WTC11 (cell line): ENCODE data around the gene HP1BP3.

ENCODE experiments used
- CREB1 ChIP-seq: sonication (generic); formaldehyde crosslinking; IDR thresholded peaks from 2 replicates; pipeline ENCODE4 v1.8.0; 2023; ENCODE audit warnings: mild to moderate bottlenecking, missing genetic modification reagents
- ETV6 ChIP-seq: sonication (generic); formaldehyde crosslinking; IDR thresholded peaks from 2 replicates; pipeline ENCODE4 v1.8.1; 2022; ENCODE audit warnings: mild to moderate bottlenecking, missing genetic modification reagents
- GABPB1 ChIP-seq: sonication (generic); formaldehyde crosslinking; IDR thresholded peaks from 2 replicates; pipeline ENCODE4 v1.8.1; 2023; ENCODE audit warnings: mild to moderate bottlenecking, missing genetic modification reagents
- NFE2L1 ChIP-seq: sonication (generic); formaldehyde crosslinking; IDR thresholded peaks from 2 replicates; pipeline ENCODE4 v1.8.1; 2023; ENCODE audit warnings: missing genetic modification reagents
- NR1H2 ChIP-seq: sonication (generic); formaldehyde crosslinking; IDR thresholded peaks from 2 replicates; pipeline ENCODE4 v1.9.0; 2021; ENCODE audit warnings: mild to moderate bottlenecking, moderate library complexity, missing genetic modification reagents
- NR2C2 ChIP-seq: sonication (generic); formaldehyde crosslinking; IDR thresholded peaks from 2 replicates; pipeline ENCODE4 v1.8.0; 2022; ENCODE audit warnings: mild to moderate bottlenecking, missing genetic modification reagents
- SOX15 ChIP-seq: fragments of 250-450 bp; sonication (Bioruptor Pico); IDR thresholded peaks from 2 replicates; pipeline ENCODE4 v1.9.0; 2021; ENCODE audit warnings: mild to moderate bottlenecking
- SP1 ChIP-seq: sonication (generic); formaldehyde crosslinking; conservative IDR thresholded peaks from 2 replicates; pipeline ENCODE4 v1.8.1; 2022; ENCODE audit warnings: missing genetic modification reagents
- TCF7 ChIP-seq: sonication (generic); formaldehyde crosslinking; IDR thresholded peaks from 2 replicates; pipeline ENCODE4 v1.8.0; 2022; ENCODE audit warnings: mild to moderate bottlenecking, low read depth, missing genetic modification reagents, moderate library complexity
- TEAD1 ChIP-seq: sonication (generic); formaldehyde crosslinking; IDR thresholded peaks from 2 replicates; pipeline ENCODE4 v1.8.0; 2022; ENCODE audit warnings: mild to moderate bottlenecking, missing genetic modification reagents
- TF ChIP-seq, protein P1 (sequence below): fragments of 200-600 bp; IDR thresholded peaks from 2 replicates; pipeline ENCODE4 v1.8.0; 2022; ENCODE audit warnings: antibody characterized with exemption
- TF ChIP-seq, protein P2 (sequence below): sonication (generic); formaldehyde crosslinking; IDR thresholded peaks from 2 replicates; pipeline ENCODE4 v1.8.1; 2022; ENCODE audit warnings: low read depth, missing genetic modification reagents, borderline replicate concordance

DNA sequence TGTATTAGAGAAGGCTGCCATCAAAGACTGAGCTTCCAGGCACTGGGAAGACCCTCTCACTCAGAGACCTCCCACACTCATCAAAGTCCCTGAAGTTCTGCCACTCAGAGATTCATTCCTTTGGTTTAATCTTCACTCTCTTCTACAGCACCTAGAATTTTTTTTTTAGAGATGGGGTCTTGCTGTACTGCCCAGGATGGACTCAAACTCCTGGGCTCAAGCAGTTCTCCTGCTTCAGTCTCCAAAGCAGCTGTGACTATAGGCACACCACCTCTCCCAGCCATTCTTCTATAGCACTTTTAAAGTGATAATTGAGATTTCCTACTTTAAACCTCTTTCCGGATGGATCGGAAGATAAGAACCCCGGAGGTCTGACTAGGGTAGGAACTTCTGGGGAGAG, 3.7 kb upstream of the HP1BP3 start:
- TF ChIP-seq NR2C2 = no peak
- TF ChIP-seq SOX15 (CRISPR knock-in tag) = no peak
- no peak for TF ChIP-seq NFE2L1 (CRISPR knock-in tag)
- TF ChIP-seq NR1H2 (CRISPR knock-in tag) = no peak
- TF ChIP-seq TCF7 (CRISPR knock-in tag) = no peak
- TF ChIP-seq, protein P1, sequence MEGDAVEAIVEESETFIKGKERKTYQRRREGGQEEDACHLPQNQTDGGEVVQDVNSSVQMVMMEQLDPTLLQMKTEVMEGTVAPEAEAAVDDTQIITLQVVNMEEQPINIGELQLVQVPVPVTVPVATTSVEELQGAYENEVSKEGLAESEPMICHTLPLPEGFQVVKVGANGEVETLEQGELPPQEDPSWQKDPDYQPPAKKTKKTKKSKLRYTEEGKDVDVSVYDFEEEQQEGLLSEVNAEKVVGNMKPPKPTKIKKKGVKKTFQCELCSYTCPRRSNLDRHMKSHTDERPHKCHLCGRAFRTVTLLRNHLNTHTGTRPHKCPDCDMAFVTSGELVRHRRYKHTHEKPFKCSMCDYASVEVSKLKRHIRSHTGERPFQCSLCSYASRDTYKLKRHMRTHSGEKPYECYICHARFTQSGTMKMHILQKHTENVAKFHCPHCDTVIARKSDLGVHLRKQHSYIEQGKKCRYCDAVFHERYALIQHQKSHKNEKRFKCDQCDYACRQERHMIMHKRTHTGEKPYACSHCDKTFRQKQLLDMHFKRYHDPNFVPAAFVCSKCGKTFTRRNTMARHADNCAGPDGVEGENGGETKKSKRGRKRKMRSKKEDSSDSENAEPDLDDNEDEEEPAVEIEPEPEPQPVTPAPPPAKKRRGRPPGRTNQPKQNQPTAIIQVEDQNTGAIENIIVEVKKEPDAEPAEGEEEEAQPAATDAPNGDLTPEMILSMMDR = no peak
- no peak for TF ChIP-seq SP1 (CRISPR knock-in tag)
- TF ChIP-seq GABPB1 = no peak
- TF ChIP-seq, protein P2, sequence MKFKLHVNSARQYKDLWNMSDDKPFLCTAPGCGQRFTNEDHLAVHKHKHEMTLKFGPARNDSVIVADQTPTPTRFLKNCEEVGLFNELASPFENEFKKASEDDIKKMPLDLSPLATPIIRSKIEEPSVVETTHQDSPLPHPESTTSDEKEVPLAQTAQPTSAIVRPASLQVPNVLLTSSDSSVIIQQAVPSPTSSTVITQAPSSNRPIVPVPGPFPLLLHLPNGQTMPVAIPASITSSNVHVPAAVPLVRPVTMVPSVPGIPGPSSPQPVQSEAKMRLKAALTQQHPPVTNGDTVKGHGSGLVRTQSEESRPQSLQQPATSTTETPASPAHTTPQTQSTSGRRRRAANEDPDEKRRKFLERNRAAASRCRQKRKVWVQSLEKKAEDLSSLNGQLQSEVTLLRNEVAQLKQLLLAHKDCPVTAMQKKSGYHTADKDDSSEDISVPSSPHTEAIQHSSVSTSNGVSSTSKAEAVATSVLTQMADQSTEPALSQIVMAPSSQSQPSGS = no peak
- no peak for TF ChIP-seq TEAD1
- TF ChIP-seq ETV6 (CRISPR knock-in tag) = no peak
- TF ChIP-seq CREB1 = no peak
